Urothelium cell line (cell line): Measurements from ENCODE around the gene LDAH.

Experiments used
- DNase-seq: peaks from one replicate; pipeline ENCODE4 v3.0.0; 2011; ENCODE audit warnings: low spot score, mixed read lengths
- FAIRE-seq: peaks from 2 replicates; lab custom pipeline; 2011; peaks lifted over from hg19 to GRCh38; lab: Jason Lieb, UNC

Gene LDAH

GRCh38 chr2:20657522-20658235, 165.2 kb downstream of the LDAH start:
- FAIRE-seq (peak; percentile 35), DNase-seq (no peak)

GRCh38 chr2:20656561-20656960, 166.3 kb downstream of the LDAH start:
- FAIRE-seq, result no peak

GRCh38 chr2:20654535-20654813, 168.4 kb downstream of the LDAH start:
- FAIRE-seq, result no peak
- DNase-seq, result no peak

More at GRCh38 chr2:20656561-20656960, 166.3 kb downstream of the LDAH start:
- DNase-seq, result no peak

GRCh38 chr2:20653695-20654534, 169.0 kb downstream of the LDAH start:
- DNase-seq, result no peak
- no peak for FAIRE-seq

- FAIRE-seq, result no peak
- no peak for DNase-seq
These were observed 170.0 kb downstream of the LDAH start for GRCh38 chr2:20652673-20653575.

GRCh38 chr2:20652141-20652540, 170.8 kb downstream of the LDAH start:
- DNase-seq, result no peak
- no peak for FAIRE-seq

GRCh38 chr2:20651731-20652099, 171.2 kb downstream of the LDAH start:
- no peak for FAIRE-seq
- DNase-seq, result no peak

GRCh38 chr2:20650877-20651730, 171.8 kb downstream of the LDAH start, which contains the start of gene HS1BP3:
TSS of gene HS1BP3 (minus strand) at chr2:20651098. CDS start at chr2:20651063, 35 bp downstream.
- FAIRE-seq, result peak; percentile 99
- DNase-seq, result peak; percentile 99

- no peak for FAIRE-seq
- DNase-seq, result peak; percentile 65
These were observed 172.5 kb downstream of the LDAH start for GRCh38 chr2:20650393-20650876.

- no peak for FAIRE-seq
- no peak for DNase-seq
These were observed 172.9 kb downstream of the LDAH start for GRCh38 chr2:20649976-20650375.

- no peak for FAIRE-seq
These were observed 173.3 kb downstream of the LDAH start for GRCh38 chr2:20649576-20649975.

GRCh38 chr2:20648831-20649230, 174.1 kb downstream of the LDAH start:
- no peak for FAIRE-seq
- DNase-seq, result no peak

More at GRCh38 chr2:20649576-20649975, 173.3 kb downstream of the LDAH start:
- DNase-seq, result no peak

- no peak for FAIRE-seq
- DNase-seq, result no peak
These were observed 174.7 kb downstream of the LDAH start for GRCh38 chr2:20648206-20648605.

- DNase-seq, result no peak
- FAIRE-seq, result no peak
These were observed 175.2 kb downstream of the LDAH start for GRCh38 chr2:20647738-20648137.

- no peak for FAIRE-seq
- no peak for DNase-seq
These were observed 175.7 kb downstream of the LDAH start for GRCh38 chr2:20647211-20647610.

GRCh38 chr2:20646446-20646845, 176.5 kb downstream of the LDAH start:
- FAIRE-seq, result no peak
- no peak for DNase-seq

- DNase-seq (no peak), FAIRE-seq (no peak)
These were observed 177.1 kb downstream of the LDAH start for GRCh38 chr2:20645761-20646160.

- DNase-seq (no peak), FAIRE-seq (no peak)
These were observed 177.6 kb downstream of the LDAH start for GRCh38 chr2:20645301-20645701.

- FAIRE-seq, result no peak
- no peak for DNase-seq
These were observed 179.1 kb downstream of the LDAH start for GRCh38 chr2:20643826-20644225.

GRCh38 chr2:20643060-20643459, 179.8 kb downstream of the LDAH start:
- no peak for FAIRE-seq
- DNase-seq, result no peak
